Measurements from ENCODE around the gene OPRM1.
"Not testable (repeated sequence)": the region's sequence is repeated elsewhere in the genome, so short reads cannot be mapped to it uniquely, and the experiment has no call there.

Gene OPRM1

GRCh38 chr6:154156135-154156896, 117.3 kb downstream of the OPRM1 start:
- DNase-seq: peak; percentile 75

GRCh38 chr6:154157082-154157481, 118.0 kb downstream of the OPRM1 start:
- DNase-seq: no peak

- DNase-seq: no peak
Observed at GRCh38 chr6:154157706-154158105, 118.7 kb downstream of the OPRM1 start.

- DNase-seq: no peak
Observed at GRCh38 chr6:154159126-154159525, 120.1 kb downstream of the OPRM1 start.

- peak; percentile 78 for DNase-seq
Observed at GRCh38 chr6:154161689-154162088, 122.6 kb downstream of the OPRM1 start.

- no peak for DNase-seq
Observed at GRCh38 chr6:154164397-154164796, 125.4 kb downstream of the OPRM1 start.

GRCh38 chr6:154165478-154165877, 126.4 kb downstream of the OPRM1 start:
- DNase-seq: peak; percentile 83

GRCh38 chr6:154166140-154166539, 127.1 kb downstream of the OPRM1 start:
- DNase-seq: peak; percentile 63

- peak; percentile 75 for DNase-seq
Observed at GRCh38 chr6:154167126-154167525, 128.1 kb downstream of the OPRM1 start.

- peak; percentile 54 for DNase-seq
Observed at GRCh38 chr6:154169193-154169847, 130.3 kb downstream of the OPRM1 start.

GRCh38 chr6:154170106-154170505, 131.1 kb downstream of the OPRM1 start:
- peak; percentile 44 for DNase-seq

GRCh38 chr6:154172393-154172792, 133.4 kb downstream of the OPRM1 start:
- DNase-seq: not testable (repeated sequence)

GRCh38 chr6:154179434-154179833, 140.4 kb downstream of the OPRM1 start:
- DNase-seq: no peak

GRCh38 chr6:154187203-154187602, 148.2 kb downstream of the OPRM1 start:
- no peak for DNase-seq

GRCh38 chr6:154187714-154188113, 148.7 kb downstream of the OPRM1 start:
- DNase-seq: no peak

GRCh38 chr6:154196333-154196885, 157.4 kb downstream of the OPRM1 start:
- DNase-seq: no peak

- peak; percentile 72 for DNase-seq
Observed at GRCh38 chr6:154197196-154197860, 158.3 kb downstream of the OPRM1 start.

GRCh38 chr6:154201688-154202087, 162.6 kb downstream of the OPRM1 start:
- DNase-seq: peak; percentile 30

- peak; percentile 44 for DNase-seq
Observed at GRCh38 chr6:154202339-154202738, 163.3 kb downstream of the OPRM1 start.

- DNase-seq: no peak
Observed at GRCh38 chr6:154202958-154203357, 163.9 kb downstream of the OPRM1 start.

- DNase-seq: peak; percentile 54
Observed at GRCh38 chr6:154206141-154206540, 167.1 kb downstream of the OPRM1 start.

- DNase-seq: no peak
Observed at GRCh38 chr6:154206996-154207395, 168.0 kb downstream of the OPRM1 start.

- DNase-seq: no peak
Observed at GRCh38 chr6:154209555-154209954, 170.5 kb downstream of the OPRM1 start.

GRCh38 chr6:154210678-154211077, 171.6 kb downstream of the OPRM1 start:
- DNase-seq: no peak
